ENCODE measurements around the gene ERP44. TPM values are rescaled to one million over a fixed set of nuclear protein-coding genes. Genes with fewer than 3 reads are reported as not detected.

The ERP44 gene
- total RNA-seq, 6 experiments from 2014 or later = 16.8 to 21.4 (median 18.5) TPM

GRCh38 chr9:100134731-100135130 lies 35.9 kb upstream of the ERP44 start:
- intact Hi-C loops (cut with DNase I) = no loop called here

DNA sequence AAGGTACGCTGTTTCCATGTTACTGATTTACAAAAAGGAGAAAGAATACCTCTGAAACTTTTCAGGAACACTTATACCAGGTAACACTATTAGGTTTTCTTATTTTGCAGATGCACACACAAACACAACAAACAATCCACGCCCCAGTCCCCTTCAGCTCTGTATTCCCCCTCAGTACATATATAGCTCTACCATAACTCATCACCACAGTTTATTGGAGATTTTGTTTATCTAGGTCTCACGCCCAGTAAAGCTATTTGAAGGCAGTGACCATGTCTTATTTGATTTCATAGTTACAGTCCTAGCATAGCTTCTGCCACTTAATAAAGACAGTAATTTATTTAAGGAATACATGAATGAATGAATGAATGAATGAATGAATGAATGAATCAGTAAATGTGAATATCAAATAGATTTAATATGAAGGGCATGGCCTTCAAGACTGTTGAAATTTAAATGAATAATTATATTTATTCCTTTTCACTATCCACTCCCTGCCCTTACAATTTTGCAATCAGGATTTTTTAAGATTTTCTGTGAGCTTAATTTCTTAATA lies 33.2 kb upstream of the ERP44 start:
- 95% methylated on average over 3 of the region's 3 CpGs for WGBS (ENCODE audit: insufficient coverage, low coverage, low lambda C conversion rate, missing lambda C conversion rate)
- no peak for DNase-seq
- intact Hi-C loops (cut with DNase I) = no loop called here
- Histone ChIP-seq H3K4me3 (no peak overlapping the region), H3K4me1 (no peaks in the 10 kb centered on the region), H3K36me3 (peaks cover 0 to 4% (median 0%) of the 10 kb centered on the region in 4 donors), H3K27me3 (no peaks in the 10 kb centered on the region), H3K9me3 (no peaks in the 10 kb centered on the region), H3K27ac (no peak overlapping the region)
- TF ChIP-seq, protein P1, sequence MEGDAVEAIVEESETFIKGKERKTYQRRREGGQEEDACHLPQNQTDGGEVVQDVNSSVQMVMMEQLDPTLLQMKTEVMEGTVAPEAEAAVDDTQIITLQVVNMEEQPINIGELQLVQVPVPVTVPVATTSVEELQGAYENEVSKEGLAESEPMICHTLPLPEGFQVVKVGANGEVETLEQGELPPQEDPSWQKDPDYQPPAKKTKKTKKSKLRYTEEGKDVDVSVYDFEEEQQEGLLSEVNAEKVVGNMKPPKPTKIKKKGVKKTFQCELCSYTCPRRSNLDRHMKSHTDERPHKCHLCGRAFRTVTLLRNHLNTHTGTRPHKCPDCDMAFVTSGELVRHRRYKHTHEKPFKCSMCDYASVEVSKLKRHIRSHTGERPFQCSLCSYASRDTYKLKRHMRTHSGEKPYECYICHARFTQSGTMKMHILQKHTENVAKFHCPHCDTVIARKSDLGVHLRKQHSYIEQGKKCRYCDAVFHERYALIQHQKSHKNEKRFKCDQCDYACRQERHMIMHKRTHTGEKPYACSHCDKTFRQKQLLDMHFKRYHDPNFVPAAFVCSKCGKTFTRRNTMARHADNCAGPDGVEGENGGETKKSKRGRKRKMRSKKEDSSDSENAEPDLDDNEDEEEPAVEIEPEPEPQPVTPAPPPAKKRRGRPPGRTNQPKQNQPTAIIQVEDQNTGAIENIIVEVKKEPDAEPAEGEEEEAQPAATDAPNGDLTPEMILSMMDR (IDR thresholded peaks at IDR 0.05) = no peak
- no peak for TF ChIP-seq POLR2A (IDR thresholded peaks at IDR 0.05)
- ATAC-seq = no peak

More at GRCh38 chr9:100134731-100135130, 35.9 kb upstream of the ERP44 start:
- Histone ChIP-seq H3K4me1 (no peaks in the 10 kb centered on the region), H3K27me3 (no peaks in the 10 kb centered on the region), H3K27ac (no peak overlapping the region), H3K36me3 (no peaks in the 10 kb centered on the region), H3K9me3 (no peaks in the 10 kb centered on the region), H3K4me3 (no peak overlapping the region)
- no peak for TF ChIP-seq POLR2A (IDR thresholded peaks at IDR 0.05)
- TF ChIP-seq, protein P1 (IDR thresholded peaks at IDR 0.05) = no peak
- ATAC-seq (no peak), DNase-seq (no peak)
- 93% methylated on average over 3 of the region's 3 CpGs for WGBS (ENCODE audit: insufficient coverage, low coverage, low lambda C conversion rate, missing lambda C conversion rate)

DNA sequence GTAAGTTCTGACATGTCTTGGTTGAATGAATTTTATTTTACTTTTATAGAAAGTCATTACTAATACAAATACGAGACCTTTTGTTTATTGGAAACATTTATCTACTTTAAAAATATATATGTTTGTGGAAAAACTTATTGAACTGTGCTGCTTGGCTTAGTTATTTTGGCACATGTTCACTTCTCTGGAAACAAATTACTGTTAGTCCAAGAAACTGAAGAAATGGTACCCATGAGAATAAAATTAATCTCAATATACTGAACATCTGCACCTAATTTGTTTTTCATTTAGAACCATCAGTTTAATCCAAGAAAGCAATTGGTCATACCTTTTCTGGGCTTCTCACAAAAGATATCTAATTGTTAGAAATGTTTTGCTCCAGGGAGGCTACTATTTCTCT lies 32.4 kb upstream of the ERP44 start:
- DNase-seq (no peak), ATAC-seq (no peak)
- Histone ChIP-seq H3K27ac (no peak overlapping the region), H3K4me1 (no peaks in the 10 kb centered on the region), H3K4me3 (no peak overlapping the region), H3K27me3 (no peaks in the 10 kb centered on the region), H3K36me3 (peaks cover 0 to 7% (median 0%) of the 10 kb centered on the region in 4 donors), H3K9me3 (no peaks in the 10 kb centered on the region)
- intact Hi-C loops (cut with DNase I) = no loop called here
- TF ChIP-seq, protein P1 (IDR thresholded peaks at IDR 0.05) = no peak
- TF ChIP-seq POLR2A (IDR thresholded peaks at IDR 0.05) = no peak
- WGBS (ENCODE audit: insufficient coverage, low coverage, low lambda C conversion rate, missing lambda C conversion rate) = 95% methylated on average over 1 of the region's 1 CpG

DNA sequence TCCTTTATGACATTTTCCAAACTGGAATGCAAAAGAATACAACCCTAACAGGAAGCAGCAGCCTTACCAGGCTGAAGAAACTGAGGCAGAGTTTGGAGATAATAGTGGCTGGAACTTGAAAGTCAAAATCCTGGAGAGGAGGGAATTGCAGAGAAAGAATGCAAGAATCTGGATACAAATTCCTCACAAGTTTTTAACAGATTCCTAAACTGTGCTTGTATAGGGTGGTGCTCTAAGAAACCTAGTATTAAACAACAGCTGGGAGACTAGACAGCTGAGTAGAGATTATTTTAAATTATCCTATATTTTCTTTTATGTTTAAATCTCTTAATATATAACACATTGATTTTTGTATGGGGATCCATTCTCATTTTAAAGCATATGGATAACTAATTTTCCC lies 31.0 kb upstream of the ERP44 start:
- no peak for DNase-seq
- no peaks in the 10 kb centered on the region for H3K9me3 ChIP-seq
- no peak for ATAC-seq
- H3K36me3 ChIP-seq = peaks cover 0 to 7% (median 0%) of the 10 kb centered on the region in 4 donors
- TF ChIP-seq POLR2A (IDR thresholded peaks at IDR 0.05) = no peak
- TF ChIP-seq, protein P1 (IDR thresholded peaks at IDR 0.05) = no peak
- H3K27ac ChIP-seq = no peak overlapping the region
- no peaks in the 10 kb centered on the region for H3K27me3 ChIP-seq
- no peak overlapping the region for H3K4me3 ChIP-seq
- no peaks in the 10 kb centered on the region for H3K4me1 ChIP-seq
- intact Hi-C loops (cut with DNase I) = no loop called here

- H3K36me3 ChIP-seq = peaks cover 0 to 7% (median 0%) of the 10 kb centered on the region in 4 donors
- WGBS (ENCODE audit: insufficient coverage, low coverage, low lambda C conversion rate, missing lambda C conversion rate) = 97% methylated on average over 2 of the region's 2 CpGs
- ATAC-seq = no peak
- no peak overlapping the region for H3K27ac ChIP-seq
- DNase-seq = no peak
- TF ChIP-seq, protein P1 (IDR thresholded peaks at IDR 0.05) = no peak
- TF ChIP-seq POLR2A (IDR thresholded peaks at IDR 0.05) = no peak
- H3K9me3 ChIP-seq = no peaks in the 10 kb centered on the region
- H3K4me1 ChIP-seq = peaks cover 0 to 8% (median 0%) of the 10 kb centered on the region in 4 donors
- no peaks in the 10 kb centered on the region for H3K27me3 ChIP-seq
- H3K4me3 ChIP-seq = no peak overlapping the region
- intact Hi-C loops (cut with DNase I) = no loop called here
Measured at GRCh38 chr9:100126423-100126822, 27.6 kb upstream of the ERP44 start.

Measured in right lobe of liver (tissue), 6 donors.